Lung microvascular endothelial cell (primary cell): Measurements from ENCODE around the gene YWHAH. TPM values are rescaled to one million over a fixed set of nuclear protein-coding genes. Genes with fewer than 3 reads are reported as not detected.

ENCODE experiments used
- DNase-seq, 2 donors: peaks; one replicate each; pipeline versions ENCODE4 v3.0.0 to v3.0.0-alpha.2; 2010; ENCODE audit warnings: low read depth in 2 of 2
- total RNA-seq: library from RNA; depleted of rRNA; stranded (reverse); fragments of >200 nt; gene quantifications from 2 replicates; pipeline ENCODE4 v1.2.1, GENCODE V29; 2014

Gene YWHAH
- total RNA-seq, 1 donor from 2014 or later, result 103 TPM

- no peak for DNase-seq
These were observed 3.7 kb downstream of the YWHAH start for GRCh38 chr22:31948002-31948401.

- DNase-seq, result no peak
These were observed 5.9 kb downstream of the YWHAH start for GRCh38 chr22:31950226-31950625.

- DNase-seq, result no peak
These were observed 7.1 kb downstream of the YWHAH start for GRCh38 chr22:31951194-31952093.

- peak in 1 of 2 donors; percentile 23 for DNase-seq
These were observed 7.7 kb downstream of the YWHAH start for GRCh38 chr22:31952094-31952401.

GRCh38 chr22:31952472-31952871, 8.1 kb downstream of the YWHAH start:
- DNase-seq, result peak; percentile 81 to 90

- DNase-seq, result no peak
These were observed 8.9 kb downstream of the YWHAH start for GRCh38 chr22:31953261-31953660.

- DNase-seq, result peak in 1 of 2 donors; percentile 41
These were observed 10.5 kb downstream of the YWHAH start for GRCh38 chr22:31954535-31955523.

GRCh38 chr22:31956360-31956759, 12.0 kb downstream of the YWHAH start:
- no peak for DNase-seq

GRCh38 chr22:31957970-31958594, 13.7 kb downstream of the YWHAH start:
- no peak for DNase-seq

- no peak for DNase-seq
These were observed 14.4 kb downstream of the YWHAH start for GRCh38 chr22:31958625-31959239.

- DNase-seq, result no peak
These were observed 16.4 kb downstream of the YWHAH start for GRCh38 chr22:31960767-31961166.

- no peak for DNase-seq
These were observed 18.2 kb downstream of the YWHAH start for GRCh38 chr22:31962387-31963125.

GRCh38 chr22:31968022-31968421, 23.7 kb downstream of the YWHAH start:
- DNase-seq, result no peak

GRCh38 chr22:31969789-31970489, 25.6 kb downstream of the YWHAH start:
- DNase-seq, result peak; percentile 65 to 80

- DNase-seq, result peak; percentile 66 to 80
These were observed 26.4 kb downstream of the YWHAH start for GRCh38 chr22:31970490-31971444.

GRCh38 chr22:31972180-31972579, 27.8 kb downstream of the YWHAH start:
- no peak for DNase-seq

- no peak for DNase-seq
These were observed 29.4 kb downstream of the YWHAH start for GRCh38 chr22:31973739-31974138.

GRCh38 chr22:31977141-31977841, 33.0 kb downstream of the YWHAH start:
- peak; percentile 63 to 77 for DNase-seq
